ENCODE data around the gene MYH9.

MYH9 gene

DNA sequence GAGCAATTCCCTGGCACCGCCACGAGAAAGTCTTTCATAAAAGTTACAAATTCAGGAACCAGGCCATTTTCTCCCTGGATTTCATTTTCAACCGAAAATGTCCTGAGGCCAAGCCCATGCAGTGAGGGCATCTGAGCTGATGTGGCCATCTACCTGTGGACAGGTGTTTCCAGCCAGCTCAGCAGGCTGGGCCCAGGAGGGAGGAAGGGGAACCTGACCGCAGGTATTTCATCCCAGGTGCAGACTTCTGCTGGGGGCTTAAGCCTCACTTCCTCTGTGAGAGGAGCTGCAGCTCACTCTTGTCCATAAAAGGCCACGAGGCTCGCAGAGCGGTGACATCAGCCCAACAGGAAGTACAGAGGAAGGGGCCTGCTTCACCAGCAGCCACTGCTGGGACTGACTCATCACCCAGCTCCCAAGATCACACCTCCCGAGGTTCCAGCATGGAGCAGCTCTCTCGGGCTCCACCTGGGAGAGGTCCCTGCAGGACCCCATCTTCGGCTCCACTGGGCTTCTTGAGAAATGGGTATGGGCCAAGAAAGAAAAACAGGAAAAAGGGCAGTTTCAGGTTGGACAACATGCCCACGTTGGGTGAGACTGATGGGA is 56.4 kb downstream of the MYH9 start:
- H3K27ac ChIP-seq (ENCODE audit: low read depth, low read length) = peak overlapping the region; percentile 90
- H3K4me1 ChIP-seq (ENCODE audit: control insufficient read depth in 1 of 2, insufficient read depth in 2 of 2, low read length in 2 of 2) = peaks cover 91 to 93% of the 10 kb centered on the region in 2 donors
- no peaks in the 10 kb centered on the region for H3K27me3 ChIP-seq (ENCODE audit: control insufficient read depth in 1 of 2, insufficient read depth in 2 of 2, low read length in 2 of 2)
- peaks cover 29 to 94% of the 10 kb centered on the region in 2 donors for H3K36me3 ChIP-seq (ENCODE audit: control insufficient read depth in 1 of 2, insufficient read depth in 2 of 2, low read length in 2 of 2)
- no peaks in the 10 kb centered on the region for H3K9me3 ChIP-seq (ENCODE audit: control insufficient read depth in 1 of 2, low read length in 2 of 2)
- peak overlapping the region; percentile 21 to 39 for H3K4me3 ChIP-seq (ENCODE audit: low read depth in 1 of 2, low read length in 2 of 2)
- peak overlapping the region; percentile 25 to 64 for H3K9ac ChIP-seq (ENCODE audit: low read depth in 1 of 2, low read length in 2 of 2)

DNA sequence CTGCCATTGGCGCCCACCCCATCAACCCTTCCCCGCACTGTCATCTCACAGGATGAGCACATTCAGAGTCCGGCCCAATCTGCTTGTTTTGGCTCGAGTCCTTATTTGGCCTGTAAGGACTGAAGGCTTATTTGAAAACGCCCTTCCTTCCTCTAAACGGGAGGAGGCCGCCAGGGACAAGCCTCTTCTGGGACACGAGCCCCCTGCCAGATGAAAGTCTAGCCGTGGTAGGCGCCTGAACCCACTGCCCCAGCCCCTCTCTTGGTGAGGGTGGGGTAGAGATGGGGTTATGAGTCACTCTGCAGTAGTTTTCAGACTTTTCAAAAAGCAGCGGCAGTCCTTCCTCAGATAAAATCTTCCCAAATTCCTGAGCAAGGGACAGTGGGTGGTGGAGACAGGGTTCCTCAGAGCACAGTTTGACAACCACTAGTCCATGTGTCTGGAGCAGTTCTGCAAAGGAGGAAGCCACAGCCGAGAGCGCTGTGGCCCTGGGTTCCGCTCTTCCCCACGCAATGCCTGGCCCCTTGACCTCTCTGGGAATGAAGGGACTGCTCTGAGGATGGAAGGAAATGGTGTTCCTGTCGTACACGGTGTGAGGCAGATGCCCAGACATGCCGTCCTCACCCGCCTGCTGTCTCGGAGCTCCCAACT is 57.0 kb downstream of the MYH9 start:
- peaks cover 31 to 94% of the 10 kb centered on the region in 2 donors for H3K36me3 ChIP-seq (ENCODE audit: control insufficient read depth in 1 of 2, insufficient read depth in 2 of 2, low read length in 2 of 2)
- H3K4me3 ChIP-seq (ENCODE audit: low read depth in 1 of 2, low read length in 2 of 2) = peak overlapping the region; percentile 21 to 39
- H3K4me1 ChIP-seq (ENCODE audit: control insufficient read depth in 1 of 2, insufficient read depth in 2 of 2, low read length in 2 of 2) = peaks cover 91 to 94% of the 10 kb centered on the region in 2 donors
- no peaks in the 10 kb centered on the region for H3K27me3 ChIP-seq (ENCODE audit: control insufficient read depth in 1 of 2, insufficient read depth in 2 of 2, low read length in 2 of 2)
- peak overlapping the region; percentile 90 for H3K27ac ChIP-seq (ENCODE audit: low read depth, low read length)
- H3K9ac ChIP-seq (ENCODE audit: low read depth in 1 of 2, low read length in 2 of 2) = peak overlapping the region; percentile 12 to 64
- no peaks in the 10 kb centered on the region for H3K9me3 ChIP-seq (ENCODE audit: control insufficient read depth in 1 of 2, low read length in 2 of 2)

DNA sequence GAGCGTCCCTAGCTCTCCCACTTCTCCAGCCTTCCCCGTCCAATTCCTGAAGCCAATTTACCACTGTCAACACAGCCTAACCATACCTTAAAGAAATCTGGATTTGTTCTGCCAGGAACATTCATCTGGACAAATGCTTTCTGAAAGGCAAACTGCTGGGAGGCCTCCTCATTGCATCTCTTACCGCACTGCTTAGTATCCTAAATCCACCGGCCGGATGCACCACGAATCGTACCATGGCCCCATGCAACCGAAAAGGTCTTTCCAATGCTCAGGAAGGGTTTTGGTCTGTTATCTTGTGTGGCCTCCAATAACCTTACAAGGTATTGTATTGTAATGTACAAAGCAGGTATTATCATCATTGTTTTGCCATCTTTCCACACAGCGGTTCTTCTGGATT is 57.6 kb downstream of the MYH9 start:
- Histone ChIP-seq H3K9ac (ENCODE audit: low read depth in 1 of 2, low read length in 2 of 2) (peak overlapping the region; percentile 28 to 59), H3K36me3 (ENCODE audit: control insufficient read depth in 1 of 2, insufficient read depth in 2 of 2, low read length in 2 of 2) (peaks cover 31 to 95% of the 10 kb centered on the region in 2 donors), H3K27me3 (ENCODE audit: control insufficient read depth in 1 of 2, insufficient read depth in 2 of 2, low read length in 2 of 2) (no peaks in the 10 kb centered on the region), H3K9me3 (ENCODE audit: control insufficient read depth in 1 of 2, low read length in 2 of 2) (no peaks in the 10 kb centered on the region), H3K27ac (ENCODE audit: low read depth, low read length) (peak overlapping the region; percentile 90), H3K4me3 (ENCODE audit: low read depth in 1 of 2, low read length in 2 of 2) (peak overlapping the region in 1 of 2 donors; percentile 40), H3K4me1 (ENCODE audit: control insufficient read depth in 1 of 2, insufficient read depth in 2 of 2, low read length in 2 of 2) (peaks cover 91 to 93% of the 10 kb centered on the region in 2 donors)

DNA sequence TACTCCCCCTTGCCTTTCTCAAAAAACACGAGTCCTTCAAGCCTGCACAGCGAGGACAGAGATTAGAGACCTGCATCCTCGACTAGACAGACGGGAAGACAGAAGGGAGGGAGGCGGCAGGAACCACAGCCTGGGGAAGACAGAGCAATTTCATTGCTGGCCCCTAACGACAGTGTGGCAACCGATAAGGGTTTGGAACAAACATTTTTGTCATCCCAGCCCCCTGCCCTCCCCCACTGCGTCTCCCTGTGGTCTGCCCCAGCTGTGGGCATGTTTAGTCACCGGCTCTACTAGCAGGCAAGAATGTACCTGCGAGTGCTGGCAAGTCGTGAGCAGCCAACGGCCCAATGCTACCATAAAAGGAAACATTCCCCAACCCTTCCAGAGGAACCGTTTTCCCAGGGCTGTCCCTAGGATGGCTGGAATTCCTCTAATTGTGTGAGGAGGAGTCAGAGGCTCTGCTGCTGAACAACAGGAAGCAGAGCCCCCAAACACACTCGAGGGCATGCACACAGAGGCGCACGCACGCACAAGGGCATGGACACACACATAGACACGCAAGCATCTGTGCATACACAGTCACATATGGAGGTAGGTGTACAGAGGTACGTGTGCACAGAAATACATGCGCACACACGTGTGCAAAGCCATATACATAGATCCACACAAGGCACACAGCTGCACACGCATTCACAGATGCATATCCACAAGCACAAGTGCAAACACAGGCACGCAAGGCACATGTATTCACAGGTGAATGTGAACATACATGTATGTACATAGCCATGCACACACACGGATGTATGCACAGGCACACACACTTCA is 58.3 kb downstream of the MYH9 start:
- Histone ChIP-seq H3K4me3 (ENCODE audit: low read depth in 1 of 2, low read length in 2 of 2) (peak overlapping the region in 1 of 2 donors; percentile 40), H3K4me1 (ENCODE audit: control insufficient read depth in 1 of 2, insufficient read depth in 2 of 2, low read length in 2 of 2) (peaks cover 90 to 92% of the 10 kb centered on the region in 2 donors), H3K27ac (ENCODE audit: low read depth, low read length) (peak overlapping the region; percentile 90), H3K36me3 (ENCODE audit: control insufficient read depth in 1 of 2, insufficient read depth in 2 of 2, low read length in 2 of 2) (peaks cover 34 to 93% of the 10 kb centered on the region in 2 donors), H3K9ac (ENCODE audit: low read depth in 1 of 2, low read length in 2 of 2) (peak overlapping the region; percentile 28 to 59), H3K27me3 (ENCODE audit: control insufficient read depth in 1 of 2, insufficient read depth in 2 of 2, low read length in 2 of 2) (no peaks in the 10 kb centered on the region), H3K9me3 (ENCODE audit: control insufficient read depth in 1 of 2, low read length in 2 of 2) (no peaks in the 10 kb centered on the region)

DNA sequence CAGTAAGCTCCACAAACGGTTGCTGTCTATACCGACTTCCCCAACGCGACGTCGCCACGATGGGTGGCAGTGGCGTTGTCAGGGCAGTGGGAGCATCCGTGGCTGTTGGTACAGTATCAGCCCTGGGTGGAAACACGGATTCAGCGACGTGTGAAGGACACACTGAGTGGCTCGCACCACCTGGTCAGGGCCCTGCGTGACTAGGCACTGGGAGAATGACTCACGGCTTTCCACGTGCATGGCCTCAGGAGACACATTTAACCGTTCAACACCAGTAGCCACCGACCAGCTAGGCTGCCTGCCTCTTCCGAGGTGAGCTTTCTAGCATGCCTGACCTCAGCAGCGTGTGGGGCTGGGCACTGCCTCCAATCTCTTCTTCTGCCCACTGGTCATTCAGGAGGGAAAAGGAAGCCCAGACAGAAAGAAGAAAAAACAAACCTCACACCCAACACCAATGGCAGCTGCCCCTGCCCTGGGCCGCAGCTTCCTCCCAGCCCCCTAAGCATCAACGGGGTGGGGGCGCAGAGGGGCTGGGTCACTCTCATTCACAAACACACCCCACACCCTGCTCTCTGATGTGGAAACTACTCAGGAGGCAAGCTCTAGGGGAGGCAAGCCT is 59.0 kb downstream of the MYH9 start:
- H3K27me3 ChIP-seq (ENCODE audit: control insufficient read depth in 1 of 2, insufficient read depth in 2 of 2, low read length in 2 of 2) = no peaks in the 10 kb centered on the region
- H3K4me3 ChIP-seq (ENCODE audit: low read depth in 1 of 2, low read length in 2 of 2) = no peak overlapping the region
- peak overlapping the region; percentile 28 to 59 for H3K9ac ChIP-seq (ENCODE audit: low read depth in 1 of 2, low read length in 2 of 2)
- H3K9me3 ChIP-seq (ENCODE audit: control insufficient read depth in 1 of 2, low read length in 2 of 2) = no peaks in the 10 kb centered on the region
- peak overlapping the region; percentile 90 for H3K27ac ChIP-seq (ENCODE audit: low read depth, low read length)
- peaks cover 92% of the 10 kb centered on the region in 2 donors for H3K4me1 ChIP-seq (ENCODE audit: control insufficient read depth in 1 of 2, insufficient read depth in 2 of 2, low read length in 2 of 2)
- peaks cover 40 to 93% of the 10 kb centered on the region in 2 donors for H3K36me3 ChIP-seq (ENCODE audit: control insufficient read depth in 1 of 2, insufficient read depth in 2 of 2, low read length in 2 of 2)

DNA sequence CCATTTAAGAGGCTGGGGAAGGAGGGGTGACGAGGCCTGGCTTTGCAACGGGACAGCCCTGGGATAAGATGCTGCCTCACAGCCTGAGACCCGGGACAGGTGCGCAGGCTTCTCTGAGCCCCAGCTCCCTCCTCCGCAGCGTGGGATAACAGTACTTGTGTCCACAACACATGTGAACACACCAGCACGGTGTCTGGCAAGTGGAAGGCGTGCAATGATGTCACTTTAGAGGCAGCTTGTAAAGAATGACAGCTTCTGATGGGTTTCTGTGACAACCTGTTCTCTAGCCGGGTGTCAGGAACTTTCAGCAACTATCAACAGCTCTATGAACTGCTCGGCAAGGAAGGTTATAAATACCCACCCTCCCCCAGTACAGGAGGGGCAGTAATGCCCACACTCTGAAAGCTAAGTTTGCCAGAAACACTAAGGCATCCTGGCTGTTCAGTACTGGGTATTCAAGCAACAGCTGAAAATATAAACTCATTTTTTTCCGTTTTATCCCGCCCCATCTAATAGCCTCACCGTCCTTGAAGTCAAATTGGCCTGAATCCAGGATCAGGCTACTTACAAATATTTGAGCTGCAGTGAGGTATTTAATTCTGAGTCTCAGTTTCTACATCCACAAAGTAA is 59.7 kb downstream of the MYH9 start:
- Histone ChIP-seq H3K27me3 (ENCODE audit: control insufficient read depth in 1 of 2, insufficient read depth in 2 of 2, low read length in 2 of 2) (no peaks in the 10 kb centered on the region), H3K9me3 (ENCODE audit: control insufficient read depth in 1 of 2, low read length in 2 of 2) (no peaks in the 10 kb centered on the region), H3K27ac (ENCODE audit: low read depth, low read length) (peak overlapping the region; percentile 90), H3K4me1 (ENCODE audit: control insufficient read depth in 1 of 2, insufficient read depth in 2 of 2, low read length in 2 of 2) (peaks cover 92% of the 10 kb centered on the region in 2 donors), H3K36me3 (ENCODE audit: control insufficient read depth in 1 of 2, insufficient read depth in 2 of 2, low read length in 2 of 2) (peaks cover 47 to 93% of the 10 kb centered on the region in 2 donors), H3K4me3 (ENCODE audit: low read depth in 1 of 2, low read length in 2 of 2) (no peak overlapping the region), H3K9ac (ENCODE audit: low read depth in 1 of 2, low read length in 2 of 2) (peak overlapping the region; percentile 28 to 59)

DNA sequence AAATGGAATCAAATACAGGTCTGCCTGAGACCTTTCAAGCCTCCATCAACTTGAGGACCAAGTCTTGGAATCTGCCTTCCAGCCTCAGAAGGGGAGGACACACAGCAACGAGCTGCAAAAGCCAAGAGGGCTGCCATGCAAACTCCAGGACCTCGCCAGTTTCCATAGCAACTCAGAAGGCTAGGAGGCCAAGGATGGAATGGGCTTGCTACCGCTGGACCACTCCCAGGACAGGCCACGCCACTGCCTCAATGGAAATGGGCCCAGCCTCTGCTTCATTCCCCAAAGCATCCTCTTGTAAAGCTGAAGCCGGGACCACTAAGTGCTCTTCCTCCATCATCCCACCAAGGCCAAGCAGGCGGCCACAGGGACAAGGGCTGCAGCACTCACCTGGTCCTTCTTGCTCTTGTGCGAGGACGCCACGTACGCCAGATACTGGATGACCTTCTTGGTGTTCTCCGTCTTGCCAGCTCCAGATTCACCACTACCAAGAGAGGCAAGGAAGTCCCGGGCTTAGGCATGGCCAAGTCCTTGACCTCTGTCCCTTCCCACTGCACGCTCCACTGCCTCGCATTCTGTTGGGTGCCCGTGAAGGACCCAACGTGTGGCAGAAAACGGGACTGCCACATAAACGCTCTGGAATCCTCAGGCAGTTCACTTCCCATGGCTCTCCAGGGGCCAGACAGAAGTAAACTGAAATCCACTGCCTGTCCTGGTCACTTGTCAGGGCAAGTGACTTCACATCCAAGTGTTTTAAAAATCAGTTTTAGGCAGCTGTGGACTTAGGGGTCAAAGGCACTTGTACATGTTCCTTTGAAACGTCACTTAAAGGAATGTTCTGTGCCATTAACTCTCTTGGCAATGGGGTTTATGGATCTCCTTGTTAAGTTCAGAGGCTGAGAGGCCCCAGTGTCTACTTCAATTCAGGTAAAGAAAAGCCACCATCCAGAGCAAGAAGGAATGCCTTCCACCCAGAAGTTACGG is 61.3 kb downstream of the MYH9 start:
- H3K4me3 ChIP-seq (ENCODE audit: low read depth in 1 of 2, low read length in 2 of 2) = no peak overlapping the region
- no peaks in the 10 kb centered on the region for H3K27me3 ChIP-seq (ENCODE audit: control insufficient read depth in 1 of 2, insufficient read depth in 2 of 2, low read length in 2 of 2)
- H3K9ac ChIP-seq (ENCODE audit: low read depth in 1 of 2, low read length in 2 of 2) = no peak overlapping the region
- peaks cover 79 to 80% of the 10 kb centered on the region in 2 donors for H3K4me1 ChIP-seq (ENCODE audit: control insufficient read depth in 1 of 2, insufficient read depth in 2 of 2, low read length in 2 of 2)
- H3K9me3 ChIP-seq (ENCODE audit: control insufficient read depth in 1 of 2, low read length in 2 of 2) = no peaks in the 10 kb centered on the region
- H3K36me3 ChIP-seq (ENCODE audit: control insufficient read depth in 1 of 2, insufficient read depth in 2 of 2, low read length in 2 of 2) = peaks cover 60 to 94% of the 10 kb centered on the region in 2 donors
- H3K27ac ChIP-seq (ENCODE audit: low read depth, low read length) = peak overlapping the region; percentile 90

DNA sequence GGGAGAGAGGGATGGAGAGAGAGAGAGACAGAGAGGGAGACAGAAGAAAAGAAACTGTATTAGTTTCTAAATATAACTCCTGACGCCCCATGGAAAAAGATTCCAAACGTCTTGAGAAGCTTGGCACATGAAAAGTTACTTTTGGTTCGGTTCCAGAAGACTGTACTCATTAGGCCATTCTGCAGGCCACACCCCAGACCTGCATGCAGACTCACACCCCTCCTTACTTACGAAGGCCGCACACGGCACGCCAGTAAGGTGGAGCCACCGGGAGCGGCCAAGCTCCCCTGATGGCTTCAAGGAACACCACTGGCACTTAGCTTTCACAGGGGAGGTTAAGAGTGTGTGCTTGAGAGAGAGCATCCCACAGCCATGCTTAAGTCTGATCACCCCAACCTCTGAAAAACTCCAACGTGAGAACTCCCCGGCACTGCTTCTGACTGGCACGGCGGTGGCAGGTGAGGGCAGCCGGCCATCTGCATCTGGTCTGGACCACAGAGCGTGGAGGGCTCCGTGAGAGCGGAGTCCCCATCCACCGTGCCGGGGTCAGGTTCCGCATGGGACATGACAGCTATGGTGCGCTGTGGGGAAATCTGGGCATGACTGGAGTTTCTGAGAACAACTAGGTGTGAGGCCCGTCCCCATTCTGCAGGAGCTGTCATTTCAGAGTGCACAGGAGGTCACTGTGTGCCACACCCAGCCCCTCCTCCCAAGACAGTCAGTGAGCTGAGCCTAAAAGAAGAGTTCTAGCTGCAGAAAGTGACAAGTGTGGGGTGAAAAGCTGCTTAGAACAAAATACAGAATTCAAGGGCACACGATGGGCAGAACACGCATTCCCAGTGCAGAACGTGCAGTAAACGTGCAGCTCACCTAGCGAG is 62.4 kb downstream of the MYH9 start:
- peak overlapping the region; percentile 89 for H3K27ac ChIP-seq (ENCODE audit: low read depth, low read length)
- H3K9me3 ChIP-seq (ENCODE audit: control insufficient read depth in 1 of 2, low read length in 2 of 2) = no peaks in the 10 kb centered on the region
- H3K36me3 ChIP-seq (ENCODE audit: control insufficient read depth in 1 of 2, insufficient read depth in 2 of 2, low read length in 2 of 2) = peaks cover 69 to 96% of the 10 kb centered on the region in 2 donors
- H3K4me1 ChIP-seq (ENCODE audit: control insufficient read depth in 1 of 2, insufficient read depth in 2 of 2, low read length in 2 of 2) = peaks cover 69% of the 10 kb centered on the region in 2 donors
- peak overlapping the region in 1 of 2 donors; percentile 12 for H3K4me3 ChIP-seq (ENCODE audit: low read depth in 1 of 2, low read length in 2 of 2)
- no peaks in the 10 kb centered on the region for H3K27me3 ChIP-seq (ENCODE audit: control insufficient read depth in 1 of 2, insufficient read depth in 2 of 2, low read length in 2 of 2)
- H3K9ac ChIP-seq (ENCODE audit: low read depth in 1 of 2, low read length in 2 of 2) = peak overlapping the region; percentile 50 to 58

All from duodenal mucosa (tissue), 2 donors.